ENCODE measurements around the gene GPRIN2. TPM values are rescaled to one million over a fixed set of nuclear protein-coding genes. Genes with fewer than 3 reads are reported as not detected.
A peak's percentile ranks its signal among the peaks of the same experiment; 100 is the strongest.

GPRIN2 gene
- total RNA-seq, 4 donors from 2014 or later, result 31.3 to 97.3 (median 53.1) TPM

DNA sequence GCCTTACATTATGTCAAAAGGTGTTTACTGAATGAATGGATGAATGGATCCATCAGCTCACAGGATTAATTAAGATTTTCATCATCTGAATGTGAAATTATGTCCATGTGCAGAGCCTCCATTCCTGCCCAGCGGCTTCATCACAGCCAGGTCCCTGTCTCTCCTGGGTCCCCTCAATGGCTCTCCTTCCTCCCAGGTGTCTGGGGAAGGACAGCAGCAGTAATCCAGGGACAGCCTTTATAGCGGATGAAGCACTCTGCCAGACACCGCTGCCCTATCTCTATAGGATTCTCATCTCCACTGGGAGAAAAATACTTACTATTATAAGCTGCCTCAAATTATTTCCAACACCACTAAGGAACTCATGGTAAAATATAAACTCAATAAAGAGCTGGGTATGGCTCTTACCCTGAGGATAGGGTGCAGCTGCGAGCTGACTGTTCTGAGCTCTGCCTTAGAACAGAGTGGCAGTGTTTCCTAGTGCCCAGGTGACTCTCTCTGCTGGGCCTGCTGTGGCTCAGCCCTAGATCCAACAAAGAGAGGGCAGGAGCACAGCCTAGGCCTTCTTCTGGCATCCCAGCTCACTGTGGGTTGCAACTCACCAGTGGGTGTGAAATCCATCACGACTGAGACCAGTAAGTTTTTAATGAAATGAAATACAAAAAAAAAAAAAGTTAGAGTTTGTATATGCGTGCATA lies 38.3 kb downstream of the GPRIN2 start:
- WGBS, 2 donors (ENCODE audit: low coverage in 1 of 2), result 89 to 91% methylated on average over 6 of the region's 6 CpGs
- Histone ChIP-seq H3K27ac (no peak overlapping the region), H3K36me3 (no peaks in the 10 kb centered on the region), H3K9me3 (no peaks in the 10 kb centered on the region), H3K4me3 (no peak overlapping the region), H3K27me3 (no peaks in the 10 kb centered on the region), H3K4me1 (peaks cover 0 to 6% (median 2%) of the 10 kb centered on the region in 4 donors)
- in situ Hi-C loops (cut with MboI; ENCODE audit: low pct_ligation_motif_present in 1 of 4, low pct_unique_long_range_greater_than_20kb in 1 of 4, low sequenced_read_pairs in 3 of 4) (no loop called here), intact Hi-C loops (cut with DNase I; ENCODE audit: low total_unique reads) (no loop called here)
- peak; percentile 3 for DNase-seq
- TF ChIP-seq POLR2A (IDR thresholded peaks at IDR 0.05) (no peak), POLR2AphosphoS5 (IDR thresholded peaks at IDR 0.05) (no peak), EP300 (IDR thresholded peaks at IDR 0.05; ENCODE audit: low read depth) (no peak)
- TF ChIP-seq, protein P1, sequence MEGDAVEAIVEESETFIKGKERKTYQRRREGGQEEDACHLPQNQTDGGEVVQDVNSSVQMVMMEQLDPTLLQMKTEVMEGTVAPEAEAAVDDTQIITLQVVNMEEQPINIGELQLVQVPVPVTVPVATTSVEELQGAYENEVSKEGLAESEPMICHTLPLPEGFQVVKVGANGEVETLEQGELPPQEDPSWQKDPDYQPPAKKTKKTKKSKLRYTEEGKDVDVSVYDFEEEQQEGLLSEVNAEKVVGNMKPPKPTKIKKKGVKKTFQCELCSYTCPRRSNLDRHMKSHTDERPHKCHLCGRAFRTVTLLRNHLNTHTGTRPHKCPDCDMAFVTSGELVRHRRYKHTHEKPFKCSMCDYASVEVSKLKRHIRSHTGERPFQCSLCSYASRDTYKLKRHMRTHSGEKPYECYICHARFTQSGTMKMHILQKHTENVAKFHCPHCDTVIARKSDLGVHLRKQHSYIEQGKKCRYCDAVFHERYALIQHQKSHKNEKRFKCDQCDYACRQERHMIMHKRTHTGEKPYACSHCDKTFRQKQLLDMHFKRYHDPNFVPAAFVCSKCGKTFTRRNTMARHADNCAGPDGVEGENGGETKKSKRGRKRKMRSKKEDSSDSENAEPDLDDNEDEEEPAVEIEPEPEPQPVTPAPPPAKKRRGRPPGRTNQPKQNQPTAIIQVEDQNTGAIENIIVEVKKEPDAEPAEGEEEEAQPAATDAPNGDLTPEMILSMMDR (IDR thresholded peaks at IDR 0.05), result no peak

DNA sequence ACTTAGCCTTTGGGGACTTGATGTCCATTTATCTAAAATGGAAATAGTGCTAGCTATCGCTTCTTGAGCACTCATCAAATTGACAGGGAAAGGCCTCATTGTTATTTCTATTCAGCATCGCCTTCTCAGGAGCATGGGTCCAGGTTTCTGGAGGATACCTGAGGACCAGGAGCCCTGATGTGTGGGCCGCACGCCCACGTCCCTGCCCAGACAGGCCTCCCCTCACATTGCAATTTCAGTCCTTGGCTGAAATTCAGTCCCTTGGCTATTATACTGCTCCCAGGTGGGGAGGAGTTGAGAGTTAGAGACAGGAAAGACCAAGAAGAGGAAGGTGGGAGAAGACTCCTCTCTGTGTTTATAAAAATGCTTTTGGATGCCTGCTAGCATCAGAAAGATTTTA lies 38.9 kb downstream of the GPRIN2 start:
- in situ Hi-C loops (cut with MboI; ENCODE audit: low pct_ligation_motif_present in 1 of 4, low pct_unique_long_range_greater_than_20kb in 1 of 4, low sequenced_read_pairs in 3 of 4) (no loop called here), intact Hi-C loops (cut with DNase I; ENCODE audit: low total_unique reads) (no loop called here)
- H3K4me1 ChIP-seq, result peaks cover 0 to 4% (median 0%) of the 10 kb centered on the region in 4 donors
- DNase-seq, result no peak
- 92 to 100% methylated on average over 2 to 5 of the region's 5 CpGs for WGBS, 2 donors (ENCODE audit: low coverage in 1 of 2)
- H3K9me3 ChIP-seq, result no peaks in the 10 kb centered on the region
- H3K27ac ChIP-seq, result no peak overlapping the region
- TF ChIP-seq EP300 (IDR thresholded peaks at IDR 0.05; ENCODE audit: low read depth) (no peak), POLR2A (IDR thresholded peaks at IDR 0.05) (no peak), POLR2AphosphoS5 (IDR thresholded peaks at IDR 0.05) (no peak)
- TF ChIP-seq, protein P1 (IDR thresholded peaks at IDR 0.05), result no peak
- no peaks in the 10 kb centered on the region for H3K27me3 ChIP-seq
- no peak overlapping the region for H3K4me3 ChIP-seq
- no peaks in the 10 kb centered on the region for H3K36me3 ChIP-seq

DNA sequence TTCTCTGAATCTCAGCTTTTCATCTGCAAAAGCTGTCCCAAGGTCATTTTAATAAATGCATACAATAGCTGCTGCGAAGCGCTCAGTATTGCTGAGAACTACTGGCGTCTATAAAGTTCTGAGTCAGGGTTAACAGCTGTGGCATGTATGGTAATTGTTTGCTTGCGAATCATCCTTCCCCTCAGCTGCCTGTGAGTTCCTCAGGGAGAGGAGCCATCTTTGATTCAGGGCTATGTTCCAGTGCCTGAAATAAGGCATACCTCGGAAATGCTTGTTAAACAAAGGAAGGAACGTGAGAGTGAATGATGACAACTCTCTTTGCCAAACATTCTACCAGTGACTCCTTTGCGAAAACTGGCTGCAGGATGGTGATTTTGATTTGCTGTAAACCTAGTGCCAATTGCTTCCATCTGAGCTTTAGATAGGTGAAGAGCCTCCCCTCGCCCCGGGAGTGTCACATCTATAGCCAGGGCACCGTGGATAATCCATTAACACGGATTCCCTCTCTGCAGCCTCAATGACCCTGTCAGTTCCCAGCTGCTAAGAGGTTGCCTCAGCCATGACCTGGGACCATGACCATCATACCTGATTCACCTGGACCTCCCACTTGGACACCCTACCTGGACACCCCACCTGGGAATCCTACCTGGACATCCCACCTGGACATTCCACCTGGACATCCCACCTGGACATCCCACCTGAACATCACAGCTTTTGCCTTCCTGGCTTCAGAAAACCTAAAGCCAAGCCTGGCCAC lies 39.6 kb downstream of the GPRIN2 start:
- intact Hi-C loops (cut with DNase I; ENCODE audit: low total_unique reads) (no loop called here), in situ Hi-C loops (cut with MboI; ENCODE audit: low pct_ligation_motif_present in 1 of 4, low pct_unique_long_range_greater_than_20kb in 1 of 4, low sequenced_read_pairs in 3 of 4) (no loop called here)
- H3K27ac ChIP-seq, result no peak overlapping the region
- H3K27me3 ChIP-seq, result no peaks in the 10 kb centered on the region
- peak; percentile 8 for DNase-seq
- H3K4me1 ChIP-seq, result peaks cover 0 to 4% (median 0%) of the 10 kb centered on the region in 4 donors
- no peak overlapping the region for H3K4me3 ChIP-seq
- no peaks in the 10 kb centered on the region for H3K9me3 ChIP-seq
- 53 to 61% methylated on average over 5 to 11 of the region's 11 CpGs for WGBS, 2 donors (ENCODE audit: low coverage in 1 of 2)
- no peaks in the 10 kb centered on the region for H3K36me3 ChIP-seq
- TF ChIP-seq, protein P1 (IDR thresholded peaks at IDR 0.05), result no peak
- TF ChIP-seq EP300 (IDR thresholded peaks at IDR 0.05; ENCODE audit: low read depth), result no peak
- no peak for TF ChIP-seq POLR2A (IDR thresholded peaks at IDR 0.05)
- TF ChIP-seq POLR2AphosphoS5 (IDR thresholded peaks at IDR 0.05), result no peak

DNA sequence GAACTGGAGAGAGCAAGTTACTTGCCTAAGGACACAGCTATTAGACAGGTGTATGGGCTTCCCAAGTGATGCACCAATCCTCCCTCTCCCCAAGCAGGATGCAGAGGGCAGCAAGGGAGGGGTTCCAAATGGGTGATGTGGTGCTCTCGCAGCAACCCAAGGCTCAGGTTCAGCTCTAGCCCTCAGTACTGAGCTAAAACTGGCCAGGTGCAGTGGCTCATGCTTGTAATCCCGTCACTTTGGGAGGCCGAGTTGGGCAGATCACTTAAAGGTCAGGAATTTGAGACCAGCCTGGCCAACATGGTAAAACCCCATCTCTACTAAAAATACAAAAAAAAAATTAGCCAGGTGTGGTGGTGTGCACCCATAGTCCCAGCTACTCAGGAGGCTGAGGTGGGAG lies 40.7 kb downstream of the GPRIN2 start:
- in situ Hi-C loops (cut with MboI; ENCODE audit: low pct_ligation_motif_present in 1 of 4, low pct_unique_long_range_greater_than_20kb in 1 of 4, low sequenced_read_pairs in 3 of 4), result no loop called here
- no peak overlapping the region for H3K4me3 ChIP-seq
- intact Hi-C loops (cut with DNase I; ENCODE audit: low total_unique reads), result no loop called here
- no peaks in the 10 kb centered on the region for H3K36me3 ChIP-seq
- no peak overlapping the region for H3K27ac ChIP-seq
- H3K27me3 ChIP-seq, result no peaks in the 10 kb centered on the region
- no peaks in the 10 kb centered on the region for H3K9me3 ChIP-seq
- DNase-seq, result peak; percentile 7
- peaks cover 0 to 4% (median 0%) of the 10 kb centered on the region in 4 donors for H3K4me1 ChIP-seq
- 83 to 94% methylated on average over 3 of the region's 3 CpGs for WGBS, 2 donors (ENCODE audit: low coverage in 1 of 2)
- TF ChIP-seq POLR2A (IDR thresholded peaks at IDR 0.05), result no peak
- TF ChIP-seq POLR2AphosphoS5 (IDR thresholded peaks at IDR 0.05), result no peak
- TF ChIP-seq, protein P1 (IDR thresholded peaks at IDR 0.05), result no peak
- TF ChIP-seq EP300 (IDR thresholded peaks at IDR 0.05; ENCODE audit: low read depth), result no peak
